Measurements from ENCODE around the gene POP4.

GRCh38 chr19:29636553-29637360 lies 30.7 kb downstream of the POP4 start:
- no peak for TF ChIP-seq CTCF (IDR thresholded peaks at IDR 0.05)
- no peak for TF ChIP-seq POLR2AphosphoS5 (IDR thresholded peaks at IDR 0.05)

Measured in upper lobe of left lung (tissue), 4 donors.